ENCODE results near the gene EPC1.

Gene EPC1

DNA sequence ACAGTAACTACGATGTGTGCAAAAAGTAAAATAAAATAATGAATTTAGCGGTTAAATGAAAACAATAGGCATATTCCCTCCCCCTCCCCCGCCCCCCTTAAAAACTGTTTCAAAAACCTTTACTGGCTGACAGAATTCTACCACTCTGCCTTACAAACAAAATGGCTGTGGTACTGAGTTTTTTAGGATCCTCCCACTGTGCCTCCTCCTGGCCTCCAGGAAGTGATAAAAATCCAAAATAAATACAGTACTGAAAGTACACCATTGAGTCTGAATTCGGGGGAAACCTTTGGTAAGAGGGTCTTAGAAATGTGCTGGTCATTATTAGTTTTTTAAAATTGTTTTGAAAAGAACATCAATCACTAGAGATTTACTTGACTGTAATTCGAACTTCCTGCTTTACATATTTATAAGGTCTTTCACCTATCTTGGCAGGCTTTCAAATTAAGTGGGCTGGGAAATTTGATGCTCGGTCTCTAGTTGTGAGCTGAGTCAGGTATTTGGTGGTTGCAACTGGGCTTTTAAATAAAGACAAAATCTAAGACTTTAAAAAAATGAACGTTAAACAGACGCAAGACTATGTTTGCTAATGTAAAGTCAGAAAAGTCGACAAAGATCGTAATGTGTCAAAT, 32.5 kb upstream of the EPC1 start (continued):
- no peak for TF ChIP-seq HOXD13 (CRISPR knock-in tag; IDR thresholded peaks at IDR 0.05; ENCODE audit: borderline replicate concordance)
- TF ChIP-seq, protein P1, sequence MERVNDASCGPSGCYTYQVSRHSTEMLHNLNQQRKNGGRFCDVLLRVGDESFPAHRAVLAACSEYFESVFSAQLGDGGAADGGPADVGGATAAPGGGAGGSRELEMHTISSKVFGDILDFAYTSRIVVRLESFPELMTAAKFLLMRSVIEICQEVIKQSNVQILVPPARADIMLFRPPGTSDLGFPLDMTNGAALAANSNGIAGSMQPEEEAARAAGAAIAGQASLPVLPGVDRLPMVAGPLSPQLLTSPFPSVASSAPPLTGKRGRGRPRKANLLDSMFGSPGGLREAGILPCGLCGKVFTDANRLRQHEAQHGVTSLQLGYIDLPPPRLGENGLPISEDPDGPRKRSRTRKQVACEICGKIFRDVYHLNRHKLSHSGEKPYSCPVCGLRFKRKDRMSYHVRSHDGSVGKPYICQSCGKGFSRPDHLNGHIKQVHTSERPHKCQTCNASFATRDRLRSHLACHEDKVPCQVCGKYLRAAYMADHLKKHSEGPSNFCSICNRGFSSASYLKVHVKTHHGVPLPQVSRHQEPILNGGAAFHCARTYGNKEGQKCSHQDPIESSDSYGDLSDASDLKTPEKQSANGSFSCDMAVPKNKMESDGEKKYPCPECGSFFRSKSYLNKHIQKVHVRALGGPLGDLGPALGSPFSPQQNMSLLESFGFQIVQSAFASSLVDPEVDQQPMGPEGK (tag by site-specific recombination; IDR thresholded peaks at IDR 0.05) = no peak
- no peak for TF ChIP-seq ZNF248 (tag by site-specific recombination; IDR thresholded peaks at IDR 0.05)
- no peak for TF ChIP-seq ZNF426 (tag by site-specific recombination; IDR thresholded peaks at IDR 0.05)
- TF ChIP-seq, protein P2, sequence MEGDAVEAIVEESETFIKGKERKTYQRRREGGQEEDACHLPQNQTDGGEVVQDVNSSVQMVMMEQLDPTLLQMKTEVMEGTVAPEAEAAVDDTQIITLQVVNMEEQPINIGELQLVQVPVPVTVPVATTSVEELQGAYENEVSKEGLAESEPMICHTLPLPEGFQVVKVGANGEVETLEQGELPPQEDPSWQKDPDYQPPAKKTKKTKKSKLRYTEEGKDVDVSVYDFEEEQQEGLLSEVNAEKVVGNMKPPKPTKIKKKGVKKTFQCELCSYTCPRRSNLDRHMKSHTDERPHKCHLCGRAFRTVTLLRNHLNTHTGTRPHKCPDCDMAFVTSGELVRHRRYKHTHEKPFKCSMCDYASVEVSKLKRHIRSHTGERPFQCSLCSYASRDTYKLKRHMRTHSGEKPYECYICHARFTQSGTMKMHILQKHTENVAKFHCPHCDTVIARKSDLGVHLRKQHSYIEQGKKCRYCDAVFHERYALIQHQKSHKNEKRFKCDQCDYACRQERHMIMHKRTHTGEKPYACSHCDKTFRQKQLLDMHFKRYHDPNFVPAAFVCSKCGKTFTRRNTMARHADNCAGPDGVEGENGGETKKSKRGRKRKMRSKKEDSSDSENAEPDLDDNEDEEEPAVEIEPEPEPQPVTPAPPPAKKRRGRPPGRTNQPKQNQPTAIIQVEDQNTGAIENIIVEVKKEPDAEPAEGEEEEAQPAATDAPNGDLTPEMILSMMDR (tag by site-specific recombination; IDR thresholded peaks at IDR 0.05) = no peak
- no peak for TF ChIP-seq ZEB2 (tag by site-specific recombination; IDR thresholded peaks at IDR 0.05)
- TF ChIP-seq, protein P3, sequence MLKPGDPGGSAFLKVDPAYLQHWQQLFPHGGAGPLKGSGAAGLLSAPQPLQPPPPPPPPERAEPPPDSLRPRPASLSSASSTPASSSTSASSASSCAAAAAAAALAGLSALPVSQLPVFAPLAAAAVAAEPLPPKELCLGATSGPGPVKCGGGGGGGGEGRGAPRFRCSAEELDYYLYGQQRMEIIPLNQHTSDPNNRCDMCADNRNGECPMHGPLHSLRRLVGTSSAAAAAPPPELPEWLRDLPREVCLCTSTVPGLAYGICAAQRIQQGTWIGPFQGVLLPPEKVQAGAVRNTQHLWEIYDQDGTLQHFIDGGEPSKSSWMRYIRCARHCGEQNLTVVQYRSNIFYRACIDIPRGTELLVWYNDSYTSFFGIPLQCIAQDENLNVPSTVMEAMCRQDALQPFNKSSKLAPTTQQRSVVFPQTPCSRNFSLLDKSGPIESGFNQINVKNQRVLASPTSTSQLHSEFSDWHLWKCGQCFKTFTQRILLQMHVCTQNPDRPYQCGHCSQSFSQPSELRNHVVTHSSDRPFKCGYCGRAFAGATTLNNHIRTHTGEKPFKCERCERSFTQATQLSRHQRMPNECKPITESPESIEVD (tag by site-specific recombination; IDR thresholded peaks at IDR 0.05) = peak; percentile 98
- TF ChIP-seq, protein P4, sequence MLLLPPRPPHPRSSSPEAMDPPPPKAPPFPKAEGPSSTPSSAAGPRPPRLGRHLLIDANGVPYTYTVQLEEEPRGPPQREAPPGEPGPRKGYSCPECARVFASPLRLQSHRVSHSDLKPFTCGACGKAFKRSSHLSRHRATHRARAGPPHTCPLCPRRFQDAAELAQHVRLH (tag by site-specific recombination; IDR thresholded peaks at IDR 0.05) = no peak
- TF ChIP-seq, protein P5, sequence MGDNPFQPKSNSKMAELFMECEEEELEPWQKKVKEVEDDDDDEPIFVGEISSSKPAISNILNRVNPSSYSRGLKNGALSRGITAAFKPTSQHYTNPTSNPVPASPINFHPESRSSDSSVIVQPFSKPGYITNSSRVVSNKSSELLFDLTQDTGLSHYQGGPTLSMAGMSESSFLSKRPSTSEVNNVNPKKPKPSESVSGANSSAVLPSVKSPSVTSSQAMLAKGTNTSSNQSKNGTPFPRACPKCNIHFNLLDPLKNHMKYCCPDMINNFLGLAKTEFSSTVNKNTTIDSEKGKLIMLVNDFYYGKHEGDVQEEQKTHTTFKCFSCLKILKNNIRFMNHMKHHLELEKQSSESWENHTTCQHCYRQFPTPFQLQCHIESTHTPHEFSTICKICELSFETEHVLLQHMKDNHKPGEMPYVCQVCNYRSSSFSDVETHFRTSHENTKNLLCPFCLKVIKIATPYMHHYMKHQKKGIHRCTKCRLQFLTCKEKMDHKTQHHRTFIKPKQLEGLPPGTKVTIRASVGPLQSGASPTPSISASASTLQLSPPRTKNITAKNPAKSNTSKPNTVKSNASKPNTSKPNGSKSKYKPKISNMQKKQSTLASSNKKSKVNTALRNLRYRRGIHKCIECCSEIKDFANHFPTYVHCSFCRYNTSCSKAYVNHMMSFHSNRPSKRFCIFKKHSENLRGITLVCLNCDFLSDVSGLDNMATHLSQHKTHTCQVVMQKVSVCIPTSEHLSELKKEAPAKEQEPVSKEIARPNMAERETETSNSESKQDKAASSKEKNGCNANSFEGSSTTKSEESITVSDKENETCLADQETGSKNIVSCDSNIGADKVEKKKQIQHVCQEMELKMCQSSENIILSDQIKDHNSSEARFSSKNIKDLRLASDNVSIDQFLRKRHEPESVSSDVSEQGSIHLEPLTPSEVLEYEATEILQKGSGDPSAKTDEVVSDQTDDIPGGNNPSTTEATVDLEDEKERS (tag by site-specific recombination; IDR thresholded peaks at IDR 0.05) = no peak

DNA sequence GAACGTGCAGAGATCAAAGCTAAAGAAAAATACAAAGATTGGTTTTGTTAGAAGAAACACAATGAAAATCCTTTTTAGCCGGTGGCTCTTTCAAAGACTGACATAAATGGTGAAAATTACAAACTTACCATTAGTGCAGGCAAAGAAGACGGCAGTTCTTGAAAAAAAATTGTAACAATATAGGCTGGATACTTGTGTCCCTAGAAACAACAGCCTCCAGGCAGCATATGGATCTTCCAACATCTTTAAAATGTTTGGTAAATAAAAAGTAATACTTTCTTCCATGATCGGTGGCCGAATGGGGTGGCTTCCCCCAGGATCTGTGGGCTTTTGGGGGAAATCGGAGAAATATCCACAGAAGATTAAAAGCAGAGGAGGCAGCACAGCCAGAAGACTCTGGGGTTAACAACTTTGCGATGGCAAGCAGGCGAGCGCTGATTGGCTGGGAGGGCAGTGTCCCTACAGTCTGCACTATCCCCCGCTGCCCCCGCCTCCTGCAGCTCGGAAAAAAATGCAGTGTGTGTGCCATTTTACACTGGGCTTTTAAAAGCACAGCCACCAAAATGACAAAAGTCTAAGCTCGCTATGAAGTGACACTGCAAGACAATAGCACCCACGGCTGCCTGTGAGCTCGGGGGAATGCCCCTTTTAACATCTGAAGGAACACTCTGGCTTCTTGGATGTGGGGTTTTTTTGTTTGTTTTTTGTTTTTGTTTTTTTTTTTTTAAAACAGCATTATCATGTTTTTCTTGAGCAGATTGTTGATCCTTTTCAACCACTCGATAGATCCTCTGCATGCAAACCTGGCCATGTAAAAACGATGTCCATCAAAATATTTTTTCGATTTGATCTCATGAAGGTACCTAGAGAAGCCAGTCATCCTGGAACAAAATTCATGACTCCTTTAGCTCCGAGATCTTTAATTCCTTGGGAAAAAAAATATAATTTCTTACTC, 31.7 kb upstream of the EPC1 start:
- ChIA-PET CTCF (interaction anchor here (0.6 to 1.5 kb wide), 11 partner anchors 8 to 336 kb away, joined by 3 to 5 read pairs (median 3); no protein-coding TSS in a partner anchor), POLR2A (interaction anchor here (0.7 to 1.9 kb wide), 4 partner anchors 32 to 630 kb away, joined by 3 to 9 read pairs (median 4); partner anchors contain the start of gene CCDC7)
- Histone ChIP-seq H3K4me3 (ENCODE audit: low read depth, low read length) (peak overlapping the region; percentile 52), H3K4me1 (ENCODE audit: control insufficient read depth, insufficient read depth, low read length) (peaks cover 12% of the 10 kb centered on the region; the same call in 1 of the 2 replicates), H3K36me3 (ENCODE audit: control insufficient read depth in 2 of 2, insufficient read depth in 1 of 2, low read length in 2 of 2) (no peaks in the 10 kb centered on the region), H3K9me3 (ENCODE audit: control insufficient read depth, insufficient read depth, low read depth, low read length) (no peaks in the 10 kb centered on the region), H3K27ac (ENCODE audit: extremely low read depth, low read depth, low read length) (peak overlapping the region; percentile 73)
- TF ChIP-seq ZNF146 (tag by site-specific recombination; IDR thresholded peaks at IDR 0.05) = no peak
- peak; percentile 36; the same call in 1 of the 2 replicates for TF ChIP-seq ZNF501 (tag by site-specific recombination; IDR thresholded peaks at IDR 0.05)
- TF ChIP-seq, protein P1 (tag by site-specific recombination; IDR thresholded peaks at IDR 0.05) = peak; percentile 78
- TF ChIP-seq, protein P3 (tag by site-specific recombination; IDR thresholded peaks at IDR 0.05) = peak; percentile 53
- TF ChIP-seq ZNF76 (tag by site-specific recombination; IDR thresholded peaks at IDR 0.05; ENCODE audit: borderline replicate concordance, low read depth) = peak; percentile 62
- no peak for TF ChIP-seq ZNF549 (tag by site-specific recombination; IDR thresholded peaks at IDR 0.05)
- no peak for TF ChIP-seq SCRT1 (tag by site-specific recombination; IDR thresholded peaks at IDR 0.05; ENCODE audit: borderline replicate concordance)
- peak; percentile 48; the same call in 1 of the 2 replicates for TF ChIP-seq ZIC2 (tag by site-specific recombination; IDR thresholded peaks at IDR 0.05)
- no peak; the same call in 1 of the 2 replicates for TF ChIP-seq KLF9 (tag by site-specific recombination; IDR thresholded peaks at IDR 0.05; ENCODE audit: low read depth)
- TF ChIP-seq, protein P6, sequence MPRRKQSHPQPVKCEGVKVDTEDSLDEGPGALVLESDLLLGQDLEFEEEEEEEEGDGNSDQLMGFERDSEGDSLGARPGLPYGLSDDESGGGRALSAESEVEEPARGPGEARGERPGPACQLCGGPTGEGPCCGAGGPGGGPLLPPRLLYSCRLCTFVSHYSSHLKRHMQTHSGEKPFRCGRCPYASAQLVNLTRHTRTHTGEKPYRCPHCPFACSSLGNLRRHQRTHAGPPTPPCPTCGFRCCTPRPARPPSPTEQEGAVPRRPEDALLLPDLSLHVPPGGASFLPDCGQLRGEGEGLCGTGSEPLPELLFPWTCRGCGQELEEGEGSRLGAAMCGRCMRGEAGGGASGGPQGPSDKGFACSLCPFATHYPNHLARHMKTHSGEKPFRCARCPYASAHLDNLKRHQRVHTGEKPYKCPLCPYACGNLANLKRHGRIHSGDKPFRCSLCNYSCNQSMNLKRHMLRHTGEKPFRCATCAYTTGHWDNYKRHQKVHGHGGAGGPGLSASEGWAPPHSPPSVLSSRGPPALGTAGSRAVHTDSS (tag by site-specific recombination; IDR thresholded peaks at IDR 0.05) = no peak
